Caco-2 (cell line): Measurements from ENCODE around the gene FBXO45. TPM values are rescaled to one million over a fixed set of nuclear protein-coding genes. Genes with fewer than 3 reads are reported as not detected.

ENCODE experiments used
- BruUV-seq: library from RNA; stranded (reverse); fragments of 400-500 nt; replicated peaks from 2 replicates; lab custom pipeline; 2021; lab: Mats Ljungman, UMichigan
- CTCF ChIA-PET: fragments of 300-600 bp; sonication (Branson Sonifier 250); formaldehyde crosslinking; loops from one replicate; lab custom pipeline; 2022; ENCODE audit warnings: antibody characterized with exemption; lab: Charles Lee
- POLR2A ChIA-PET: fragments of 300-600 bp; sonication (Branson Sonifier 250); formaldehyde crosslinking; loops from one replicate; lab custom pipeline; 2022; ENCODE audit warnings: antibody characterized with exemption; lab: Charles Lee
- DNase-seq, 2 experiments: peaks; one replicate each; pipeline versions ENCODE4 v3.0.0 to v3.0.0-alpha.2; 2020 to 2022
- H3K27me3 ChIP-seq: replicated peaks from 2 replicates; pipeline ENCODE4 v1.6.0; 2011; ENCODE audit warnings: low read length; ENCODE audit not compliant: control insufficient read depth, insufficient read depth
- H3K36me3 ChIP-seq: 2 replicates; pipeline ENCODE4 v1.5.1; 2011; ENCODE audit warnings: low read length; ENCODE audit not compliant: control insufficient read depth, insufficient read depth
- H3K4me1 ChIP-seq: fragments of 250-450 bp; sonication (Bioruptor Pico); 2 replicates; pipeline ENCODE4 v1.5.1; 2020; ENCODE audit warnings: mild to moderate bottlenecking
- H3K4me3 ChIP-seq: 2 replicates; pipeline ENCODE4 v1.5.1; 2011; ENCODE audit warnings: low read depth, mild to moderate bottlenecking, control low read depth, low read length
- H3K9me3 ChIP-seq: fragments of 250-450 bp; sonication (Bioruptor Pico); 2 replicates; pipeline ENCODE4 v1.5.1; 2020; ENCODE audit warnings: mild to moderate bottlenecking, moderate library complexity
- H3K27ac Mint-ChIP-seq: one replicate; pipeline ENCODE4 v1.8.0; 2022; ENCODE audit warnings: mixed read lengths; ENCODE audit not compliant: unreplicated experiment
- H3K27me3 Mint-ChIP-seq: one replicate; pipeline ENCODE4 v1.8.0; 2022; ENCODE audit warnings: mixed read lengths; ENCODE audit not compliant: insufficient read depth, unreplicated experiment
- H3K36me3 Mint-ChIP-seq: one replicate; pipeline ENCODE4 v1.8.0; 2022; ENCODE audit warnings: mild to moderate bottlenecking, mixed read lengths; ENCODE audit not compliant: insufficient read depth, unreplicated experiment
- H3K4me1 Mint-ChIP-seq: one replicate; pipeline ENCODE4 v1.8.0; 2022; ENCODE audit warnings: low read depth, mixed read lengths; ENCODE audit not compliant: unreplicated experiment
- H3K4me3 Mint-ChIP-seq: one replicate; pipeline ENCODE4 v1.8.0; 2022; ENCODE audit warnings: mild to moderate bottlenecking, moderate library complexity, mixed read lengths; ENCODE audit not compliant: unreplicated experiment
- H3K9me3 Mint-ChIP-seq: one replicate; pipeline ENCODE4 v1.8.0; 2022; ENCODE audit warnings: mixed read lengths; ENCODE audit not compliant: unreplicated experiment
- intact Hi-C: fragments of 100-400 bp; cut with micrococcal nuclease; formaldehyde crosslinking; loops from one replicate; pipeline ENCODE4 v1.10.0; 2022; ENCODE audit not compliant: unreplicated experiment
- total RNA-seq: library from RNA; stranded (reverse); gene quantifications from 2 replicates; pipeline ENCODE4 v1.2.3, GENCODE V29; 2022
- TF ChIP-seq, protein P1 (sequence below), 2 experiments: fragments of 200-600 bp in 1 of 2; IDR thresholded peaks; 1 replicate in 1 of 2; 2 replicates in 1 of 2; pipeline versions ENCODE4 v1.5.1 to v1.8.0; 2011 to 2022; ENCODE audit warnings: antibody characterized with exemption in 1 of 2, control low read depth in 1 of 2, inconsistent platforms in 1 of 2, low read depth in 1 of 2, low read length in 1 of 2, mild to moderate bottlenecking in 1 of 2, moderate library complexity in 1 of 2; ENCODE audit not compliant: insufficient read depth in 1 of 2, severe bottlenecking in 1 of 2, unreplicated experiment in 1 of 2

The FBXO45 gene
- total RNA-seq, 1 experiment from 2014 or later, result 15.8 TPM

DNA sequence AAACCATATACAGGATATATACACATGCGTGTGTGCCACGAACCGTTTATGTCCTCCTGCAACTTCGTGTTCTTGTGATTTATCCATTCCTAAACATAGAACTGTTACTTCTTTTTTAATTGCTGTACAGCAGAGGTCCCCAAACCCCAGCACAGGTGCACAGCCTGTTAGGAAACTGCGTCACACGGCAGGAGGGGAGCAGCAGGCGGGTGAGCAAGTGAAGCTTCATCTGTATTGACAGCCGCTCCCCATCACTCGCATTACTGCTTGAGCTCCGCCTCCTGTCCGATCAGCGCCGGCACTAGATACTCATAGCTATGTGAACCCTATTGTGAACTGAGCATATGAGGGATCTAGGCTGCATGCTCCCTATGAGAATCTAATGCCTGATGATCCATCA, 36.1 kb downstream of the FBXO45 start:
- H3K36me3 Mint-ChIP-seq, result no peaks in the 10 kb centered on the region
- no peak overlapping the region for H3K4me3 ChIP-seq
- peaks cover 2% of the 10 kb centered on the region; the same call in 1 of the 2 replicates for H3K4me1 ChIP-seq
- TF ChIP-seq, protein P1, sequence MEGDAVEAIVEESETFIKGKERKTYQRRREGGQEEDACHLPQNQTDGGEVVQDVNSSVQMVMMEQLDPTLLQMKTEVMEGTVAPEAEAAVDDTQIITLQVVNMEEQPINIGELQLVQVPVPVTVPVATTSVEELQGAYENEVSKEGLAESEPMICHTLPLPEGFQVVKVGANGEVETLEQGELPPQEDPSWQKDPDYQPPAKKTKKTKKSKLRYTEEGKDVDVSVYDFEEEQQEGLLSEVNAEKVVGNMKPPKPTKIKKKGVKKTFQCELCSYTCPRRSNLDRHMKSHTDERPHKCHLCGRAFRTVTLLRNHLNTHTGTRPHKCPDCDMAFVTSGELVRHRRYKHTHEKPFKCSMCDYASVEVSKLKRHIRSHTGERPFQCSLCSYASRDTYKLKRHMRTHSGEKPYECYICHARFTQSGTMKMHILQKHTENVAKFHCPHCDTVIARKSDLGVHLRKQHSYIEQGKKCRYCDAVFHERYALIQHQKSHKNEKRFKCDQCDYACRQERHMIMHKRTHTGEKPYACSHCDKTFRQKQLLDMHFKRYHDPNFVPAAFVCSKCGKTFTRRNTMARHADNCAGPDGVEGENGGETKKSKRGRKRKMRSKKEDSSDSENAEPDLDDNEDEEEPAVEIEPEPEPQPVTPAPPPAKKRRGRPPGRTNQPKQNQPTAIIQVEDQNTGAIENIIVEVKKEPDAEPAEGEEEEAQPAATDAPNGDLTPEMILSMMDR (IDR thresholded peaks at IDR 0.05; ENCODE audit: insufficient read depth in 1 of 2, low read depth in 1 of 2, low read length in 1 of 2, severe bottlenecking in 1 of 2, unreplicated experiment in 1 of 2), result no peak
- H3K9me3 ChIP-seq, result no peaks in the 10 kb centered on the region
- no peaks in the 10 kb centered on the region for H3K27me3 Mint-ChIP-seq
- CTCF ChIA-PET, result no interaction called here
- no peak overlapping the region for H3K27ac Mint-ChIP-seq
- no peak overlapping the region for H3K4me3 Mint-ChIP-seq
- DNase-seq, result no peak
- POLR2A ChIA-PET, result no interaction called here
- intact Hi-C loops, result no loop called here
- peaks cover 2% of the 10 kb centered on the region for H3K4me1 Mint-ChIP-seq
- no peaks in the 10 kb centered on the region for H3K27me3 ChIP-seq
- no peaks in the 10 kb centered on the region for H3K36me3 ChIP-seq
- BruUV-seq, result no TSS peak
- H3K9me3 Mint-ChIP-seq, result no peaks in the 10 kb centered on the region

DNA sequence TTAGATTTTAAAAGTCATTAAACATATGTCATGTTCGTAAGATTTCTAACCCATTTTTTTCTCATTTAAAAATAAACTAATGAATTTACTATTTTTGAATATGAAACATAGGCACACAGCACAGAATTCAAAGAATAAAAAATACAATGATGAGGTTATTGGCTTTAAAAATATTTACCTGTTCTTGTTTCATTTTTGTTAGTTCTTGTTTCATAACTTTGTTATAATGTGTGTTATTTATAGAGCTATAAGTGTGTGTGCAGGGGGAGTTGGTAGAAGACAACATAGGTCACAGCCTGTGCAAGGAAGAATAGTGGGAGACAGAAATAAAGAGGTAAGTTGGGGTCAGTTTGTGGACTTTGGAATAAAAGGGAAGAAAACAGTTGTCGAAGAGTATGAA, 40.2 kb downstream of the FBXO45 start:
- no peak for DNase-seq
- intact Hi-C loops, result loop anchor here (1.0 kb wide), 3 partner anchors 24 to 333 kb away; no protein-coding TSS in a partner anchor
- H3K4me3 Mint-ChIP-seq, result no peak overlapping the region
- no peaks in the 10 kb centered on the region for H3K9me3 Mint-ChIP-seq
- TF ChIP-seq, protein P1 (IDR thresholded peaks at IDR 0.05; ENCODE audit: insufficient read depth in 1 of 2, low read depth in 1 of 2, low read length in 1 of 2, severe bottlenecking in 1 of 2, unreplicated experiment in 1 of 2), result no peak
- no peaks in the 10 kb centered on the region for H3K9me3 ChIP-seq
- peaks cover 17% of the 10 kb centered on the region for H3K4me1 ChIP-seq
- BruUV-seq, result no TSS peak
- no peaks in the 10 kb centered on the region for H3K36me3 Mint-ChIP-seq
- ChIA-PET POLR2A (no interaction called here), CTCF (interaction anchor here (1.0 to 1.5 kb wide), 3 partner anchors 10 to 333 kb away, joined by 4 to 11 read pairs (median 4); no protein-coding TSS in a partner anchor)
- peak overlapping the region; percentile 37 for H3K27ac Mint-ChIP-seq
- no peaks in the 10 kb centered on the region for H3K27me3 ChIP-seq
- no peaks in the 10 kb centered on the region for H3K27me3 Mint-ChIP-seq
- no peaks in the 10 kb centered on the region for H3K36me3 ChIP-seq
- no peak overlapping the region for H3K4me3 ChIP-seq
- peaks cover 6% of the 10 kb centered on the region for H3K4me1 Mint-ChIP-seq

DNA sequence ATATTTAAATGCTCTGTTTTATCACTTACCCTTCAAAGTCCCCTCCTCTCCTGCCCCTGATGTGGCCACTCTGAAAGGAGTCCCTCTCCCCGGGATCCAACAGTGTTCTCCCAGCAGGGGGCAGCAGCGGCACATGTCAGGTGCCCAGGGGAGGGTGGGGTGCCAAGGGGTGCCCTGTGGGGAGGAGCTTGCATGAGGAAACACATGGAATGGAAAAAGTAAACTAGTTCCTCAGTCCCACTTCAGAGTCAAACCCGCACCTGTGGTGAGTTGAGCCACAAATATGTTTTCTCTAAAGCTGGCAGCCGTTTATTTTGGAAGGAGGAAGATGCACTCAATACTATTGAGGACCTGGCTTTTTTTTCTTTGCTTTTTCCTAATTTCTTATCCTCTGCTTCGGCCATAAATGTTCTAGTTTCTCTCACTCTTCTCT, 40.9 kb downstream of the FBXO45 start:
- CTCF ChIA-PET, result interaction anchor here (0.6 to 1.5 kb wide), 12 partner anchors 11 to 420 kb away, joined by 3 to 18 read pairs (median 4); partner anchors contain the start of genes CEP19, NRROS and PIGX
- H3K4me1 Mint-ChIP-seq, result peaks cover 6% of the 10 kb centered on the region
- no peak overlapping the region for H3K4me3 Mint-ChIP-seq
- H3K9me3 Mint-ChIP-seq, result no peaks in the 10 kb centered on the region
- DNase-seq, result peak; percentile 89 to 91
- Histone ChIP-seq H3K4me3 (no peak overlapping the region), H3K27me3 (no peaks in the 10 kb centered on the region), H3K36me3 (no peaks in the 10 kb centered on the region), H3K4me1 (peaks cover 17% of the 10 kb centered on the region), H3K9me3 (no peaks in the 10 kb centered on the region)
- TF ChIP-seq, protein P1 (IDR thresholded peaks at IDR 0.05; ENCODE audit: insufficient read depth in 1 of 2, low read depth in 1 of 2, low read length in 1 of 2, severe bottlenecking in 1 of 2, unreplicated experiment in 1 of 2), result peak; percentile 87 to 92
- POLR2A ChIA-PET, result no interaction called here
- intact Hi-C loops, result loop anchor here (1.0 kb wide), 3 partner anchors 23 to 332 kb away; no protein-coding TSS in a partner anchor
- H3K27ac Mint-ChIP-seq, result no peak overlapping the region
- BruUV-seq, result no TSS peak
- H3K36me3 Mint-ChIP-seq, result no peaks in the 10 kb centered on the region
- H3K27me3 Mint-ChIP-seq, result no peaks in the 10 kb centered on the region
